GM13976 (cell line): ENCODE results near the gene CEP89.
"Not testable (repeated sequence)": the region's sequence is repeated elsewhere in the genome, so short reads cannot be mapped to it uniquely, and the experiment has no call there.

ENCODE experiments used
- DNase-seq: peaks from one replicate; pipeline ENCODE4 v3.0.0; 2012; ENCODE audit warnings: low spot score
- in situ Hi-C: fragments of 300-500 bp; cut with MboI; formaldehyde crosslinking; loops from one replicate; pipeline ENCODE4 v1.12.0; 2022; ENCODE audit warnings: low sequenced_read_pairs, mixed read lengths, inconsistent platforms; ENCODE audit not compliant: unreplicated experiment
- TF ChIP-seq, protein P1 (sequence below): IDR thresholded peaks from 2 replicates; pipeline ENCODE4 v1.5.1; 2012; ENCODE audit warnings: borderline replicate concordance, mild to moderate bottlenecking; ENCODE audit not compliant: insufficient read depth; ENCODE audit errors: extremely low read depth, missing control alignments, control extremely low read depth

Gene CEP89

GRCh38 chr19:32891609-32892008 lies 80.1 kb downstream of the CEP89 start:
- no peak for DNase-seq
- TF ChIP-seq, protein P1, sequence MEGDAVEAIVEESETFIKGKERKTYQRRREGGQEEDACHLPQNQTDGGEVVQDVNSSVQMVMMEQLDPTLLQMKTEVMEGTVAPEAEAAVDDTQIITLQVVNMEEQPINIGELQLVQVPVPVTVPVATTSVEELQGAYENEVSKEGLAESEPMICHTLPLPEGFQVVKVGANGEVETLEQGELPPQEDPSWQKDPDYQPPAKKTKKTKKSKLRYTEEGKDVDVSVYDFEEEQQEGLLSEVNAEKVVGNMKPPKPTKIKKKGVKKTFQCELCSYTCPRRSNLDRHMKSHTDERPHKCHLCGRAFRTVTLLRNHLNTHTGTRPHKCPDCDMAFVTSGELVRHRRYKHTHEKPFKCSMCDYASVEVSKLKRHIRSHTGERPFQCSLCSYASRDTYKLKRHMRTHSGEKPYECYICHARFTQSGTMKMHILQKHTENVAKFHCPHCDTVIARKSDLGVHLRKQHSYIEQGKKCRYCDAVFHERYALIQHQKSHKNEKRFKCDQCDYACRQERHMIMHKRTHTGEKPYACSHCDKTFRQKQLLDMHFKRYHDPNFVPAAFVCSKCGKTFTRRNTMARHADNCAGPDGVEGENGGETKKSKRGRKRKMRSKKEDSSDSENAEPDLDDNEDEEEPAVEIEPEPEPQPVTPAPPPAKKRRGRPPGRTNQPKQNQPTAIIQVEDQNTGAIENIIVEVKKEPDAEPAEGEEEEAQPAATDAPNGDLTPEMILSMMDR, result no peak
- in situ Hi-C loops, result no loop called here

DNA sequence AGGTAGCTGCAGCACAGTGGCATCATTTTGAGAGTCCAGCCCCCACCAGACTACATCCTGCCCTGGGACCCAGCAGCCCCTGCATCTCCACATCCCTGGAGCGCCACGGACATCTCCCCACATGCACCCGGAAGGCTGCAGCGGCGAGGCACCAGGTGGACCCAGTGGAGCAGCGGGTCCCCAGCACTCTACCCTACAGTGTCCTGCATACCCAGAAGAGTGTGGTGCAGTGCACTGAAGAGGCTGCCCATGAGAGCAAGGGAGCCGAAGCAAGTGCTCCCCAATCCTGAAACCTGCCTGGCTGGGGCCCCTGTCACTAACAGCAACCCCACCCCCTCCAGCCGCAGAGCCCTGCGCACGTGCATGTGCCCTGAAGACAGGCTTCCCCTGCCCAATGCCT lies 80.9 kb downstream of the CEP89 start:
- DNase-seq, result no peak
- in situ Hi-C loops, result no loop called here
- TF ChIP-seq, protein P1, result no peak

- DNase-seq, result no peak
- in situ Hi-C loops, result no loop called here
- TF ChIP-seq, protein P1, result no peak
These were observed 81.4 kb downstream of the CEP89 start for GRCh38 chr19:32890326-32890725.

GRCh38 chr19:32889137-32889934 lies 82.4 kb downstream of the CEP89 start:
- in situ Hi-C loops, result no loop called here
- TF ChIP-seq, protein P1, result no peak

GRCh38 chr19:32887572-32888215 lies 84.1 kb downstream of the CEP89 start:
- DNase-seq, result no peak
- TF ChIP-seq, protein P1, result no peak
- in situ Hi-C loops, result no loop called here

More at GRCh38 chr19:32889137-32889934, 82.4 kb downstream of the CEP89 start:
- no peak for DNase-seq

GRCh38 chr19:32886241-32886640 lies 85.5 kb downstream of the CEP89 start:
- in situ Hi-C loops, result no loop called here
- DNase-seq, result no peak
- TF ChIP-seq, protein P1, result no peak

- in situ Hi-C loops, DNase-seq: not testable (repeated sequence)
These were observed 86.5 kb downstream of the CEP89 start for GRCh38 chr19:32885255-32885654.
